HepG2 (cell line): ENCODE results near the gene CUL1. TPM values are rescaled to one million over a fixed set of nuclear protein-coding genes. Genes with fewer than 3 reads are reported as not detected.

ENCODE experiments used
- ATAC-seq: fragments of 200-7000 bp; cut with Tn5 transposase; 3 replicates; pipeline ENCODE4 v1.9.1; 2020; ENCODE audit warnings: mild to moderate bottlenecking, moderate library complexity
- BruUV-seq: library from RNA; stranded (reverse); fragments of 400-500 nt; replicated peaks from 2 replicates; lab custom pipeline; 2021; lab: Mats Ljungman, UMichigan
- CTCF ChIA-PET: fragments of 300-600 bp; formaldehyde crosslinking; extraction: SDS; loops from one replicate; lab custom pipeline; 2021; ENCODE audit warnings: low total read pairs, inconsistent platforms, low intra/inter-chr PET ratio; lab: Yijun Ruan, JAX
- POLR2A ChIA-PET: fragments of 350-600 bp; sonication (Branson Sonifier 250); formaldehyde crosslinking; loops from one replicate; lab custom pipeline; 2020; ENCODE audit warnings: antibody characterized with exemption, inconsistent platforms; lab: Yijun Ruan, JAX
- DNase-seq: peaks from one replicate; pipeline ENCODE4 v3.0.0-alpha.2; 2015; ENCODE audit warnings: low spot score
- FAIRE-seq: peaks from 3 replicates; lab custom pipeline; 2011; peaks lifted over from hg19 to GRCh38; lab: Jason Lieb, UNC
- H2AFZ ChIP-seq: one replicate; pipeline ENCODE4 v1.6.1; 2011; ENCODE audit warnings: low read length, inconsistent platforms
- H3K27ac ChIP-seq: fragments of 300-600 bp; 3 replicates; pipeline ENCODE4 v1.8.0; 2011; ENCODE audit warnings: mixed run types, mild to moderate bottlenecking, mixed read lengths, low read length, inconsistent platforms; ENCODE audit not compliant: insufficient read depth; ENCODE audit errors: extremely low read length
- H3K27me3 ChIP-seq, 2 experiments: fragments of 200-600 bp in 1 of 2; 2 replicates in 1 of 2; 3 replicates in 1 of 2; pipeline versions ENCODE4 v1.6.0 to v1.8.0; 2011; ENCODE audit warnings: low read length in 2 of 2, mild to moderate bottlenecking in 2 of 2, moderate library complexity in 2 of 2, inconsistent platforms in 1 of 2; ENCODE audit not compliant: insufficient read depth in 2 of 2, control insufficient read depth in 1 of 2
- H3K36me3 ChIP-seq, 2 experiments: fragments of 200-600 bp in 1 of 2; replicated peaks in 1 of 2; 2 replicates in 1 of 2; 3 replicates in 1 of 2; pipeline versions ENCODE4 v1.5.1 to v1.8.0; 2011; ENCODE audit warnings: low read length in 2 of 2, inconsistent platforms in 1 of 2; ENCODE audit not compliant: insufficient read depth in 2 of 2, control insufficient read depth in 1 of 2
- H3K4me1 ChIP-seq: 2 replicates; pipeline ENCODE4 v1.5.1; 2012; ENCODE audit warnings: low read length, inconsistent platforms; ENCODE audit not compliant: insufficient read depth
- H3K4me2 ChIP-seq: 2 replicates; pipeline ENCODE4 v1.6.0; 2011; ENCODE audit warnings: low read depth, low read length, inconsistent platforms
- H3K4me3 ChIP-seq, 3 experiments: fragments of 200-600 bp in 1 of 3; sonication (generic), shearing (Covaris generic) in 1 of 3; replicated peaks in 1 of 3; 2 replicates each; pipeline ENCODE4 v1.5.1; 2011 to 2016; ENCODE audit warnings: low read length in 3 of 3, inconsistent platforms in 2 of 3, low read depth in 2 of 3, mild to moderate bottlenecking in 2 of 3, control low read depth in 1 of 3, mixed read lengths in 1 of 3; ENCODE audit not compliant: insufficient read depth in 1 of 3
- H3K79me2 ChIP-seq: one replicate; pipeline ENCODE4 v1.6.1; 2011; ENCODE audit warnings: low read length, inconsistent platforms; ENCODE audit not compliant: insufficient read depth
- H3K9ac ChIP-seq: 2 replicates; pipeline ENCODE4 v1.6.0; 2011; ENCODE audit warnings: mild to moderate bottlenecking, low read depth, low read length, inconsistent platforms; ENCODE audit not compliant: insufficient read depth
- H3K9me3 ChIP-seq: 2 replicates; pipeline ENCODE4 v1.5.1; 2012; ENCODE audit warnings: mild to moderate bottlenecking, low read length
- H4K20me1 ChIP-seq: 2 replicates; pipeline ENCODE4 v1.6.0; 2011; ENCODE audit warnings: inconsistent platforms, mild to moderate bottlenecking, low read length, moderate library complexity; ENCODE audit not compliant: insufficient read depth
- EZH2 ChIP-seq: conservative IDR thresholded peaks from 2 replicates; pipeline ENCODE4 v1.6.1; 2012; ENCODE audit warnings: mild to moderate bottlenecking, low read depth, low read length, moderate library complexity
- JARID2 ChIP-seq: sonication (generic); formaldehyde crosslinking; IDR thresholded peaks from 2 replicates; pipeline ENCODE4 v1.8.1; 2023; ENCODE audit warnings: missing genetic modification reagents, inconsistent platforms; ENCODE audit not compliant: insufficient replicate concordance
- NFIB ChIP-seq: sonication (generic); formaldehyde crosslinking; IDR thresholded peaks from 2 replicates; pipeline ENCODE4 v1.9.0; 2021; ENCODE audit warnings: missing genetic modification reagents, mild to moderate bottlenecking, borderline replicate concordance
- POGZ ChIP-seq: sonication (generic); formaldehyde crosslinking; IDR thresholded peaks from 2 replicates; pipeline ENCODE4 v1.4.0; 2020; ENCODE audit warnings: mild to moderate bottlenecking, missing genetic modification reagents
- SP140L ChIP-seq: sonication (generic); formaldehyde crosslinking; IDR thresholded peaks from 2 replicates; pipeline ENCODE4 v1.4.0; 2020; ENCODE audit warnings: missing genetic modification reagents, borderline replicate concordance
- SP5 ChIP-seq: IDR thresholded peaks from 2 replicates; pipeline ENCODE4 v1.6.1; 2016; ENCODE audit warnings: low read depth, borderline replicate concordance
- ZNF746 ChIP-seq: sonication (generic); formaldehyde crosslinking; IDR thresholded peaks from 2 replicates; pipeline ENCODE4 v1.8.0; 2022; ENCODE audit warnings: mild to moderate bottlenecking, missing genetic modification reagents
- ZNF883 ChIP-seq: sonication (generic); formaldehyde crosslinking; IDR thresholded peaks from 2 replicates; pipeline ENCODE4 v1.5.1; 2020; ENCODE audit warnings: mild to moderate bottlenecking, missing genetic modification reagents; ENCODE audit errors: not compliant biosample characterization
- WGBS: methylation state at CpG from one replicate; pipeline ENCODE4 v1.1.6; 2017; ENCODE audit warnings: low lambda C conversion rate; 5-methylcytosine and 5-hydroxymethylcytosine counted together
- in situ Hi-C: cut with HindIII; loops from 2 replicates; pipeline ENCODE4 v1.10.0; 2017; ENCODE audit warnings: low pct_unique_long_range_greater_than_20kb; ENCODE audit not compliant: extremely low pct_ligation_motif_present
- intact Hi-C: fragments of 100-400 bp; cut with micrococcal nuclease; formaldehyde crosslinking; loops from one replicate; pipeline ENCODE4 v1.10.0; 2022; ENCODE audit not compliant: unreplicated experiment
- polyA plus RNA-seq, 8 experiments: library from polyadenylated mRNA; depleted of rRNA in 3 of 8; stranded (reverse) in 7 of 8; unstranded in 1 of 8; fragments of >200 nt; fragmentation: Illumina TruSeq in 4 of 8; extraction: Trizol in 4 of 8; gene quantifications; 2 replicates each; pipeline versions ENCODE4 v1.2.1 to v1.2.3, GENCODE V29; 2011 to 2016; ENCODE audit warnings: low read depth in 4 of 8, missing spikeins in 1 of 8, mixed read lengths in 1 of 8; ENCODE audit not compliant: insufficient read depth in 1 of 8
- total RNA-seq, 5 experiments: library from RNA; depleted of rRNA; stranded (reverse); fragments of >200 nt; fragmentation: Illumina TruSeq; extraction: Trizol; gene quantifications; 2 replicates each; pipeline ENCODE4 v1.2.3, GENCODE V29; 2016; ENCODE audit warnings: low read depth in 1 of 5
- TF ChIP-seq, protein P1 (sequence below): sonication (generic); formaldehyde crosslinking; IDR thresholded peaks from 2 replicates; pipeline ENCODE4 v1.4.0; 2020; ENCODE audit warnings: missing genetic modification reagents, borderline replicate concordance
- TF ChIP-seq, protein P2 (sequence below): sonication (generic); formaldehyde crosslinking; IDR thresholded peaks from 2 replicates; pipeline ENCODE4 v1.4.0; 2020; ENCODE audit warnings: missing genetic modification reagents
- TF ChIP-seq, protein P3 (sequence below): sonication (generic); formaldehyde crosslinking; IDR thresholded peaks from 2 replicates; pipeline ENCODE4 v1.4.0; 2020; ENCODE audit warnings: missing genetic modification reagents, borderline replicate concordance
- TF ChIP-seq, protein P4 (sequence below): sonication (generic); formaldehyde crosslinking; IDR thresholded peaks from 2 replicates; pipeline ENCODE4 v1.4.0; 2020; ENCODE audit warnings: missing genetic modification reagents, borderline replicate concordance

CUL1 gene
- total and polyA plus RNA-seq, 2 of the 13 experiments (the other 11 are each of a cell fraction or from before 2014, with no cell fraction given), result 30.1 to 45.9 TPM

DNA sequence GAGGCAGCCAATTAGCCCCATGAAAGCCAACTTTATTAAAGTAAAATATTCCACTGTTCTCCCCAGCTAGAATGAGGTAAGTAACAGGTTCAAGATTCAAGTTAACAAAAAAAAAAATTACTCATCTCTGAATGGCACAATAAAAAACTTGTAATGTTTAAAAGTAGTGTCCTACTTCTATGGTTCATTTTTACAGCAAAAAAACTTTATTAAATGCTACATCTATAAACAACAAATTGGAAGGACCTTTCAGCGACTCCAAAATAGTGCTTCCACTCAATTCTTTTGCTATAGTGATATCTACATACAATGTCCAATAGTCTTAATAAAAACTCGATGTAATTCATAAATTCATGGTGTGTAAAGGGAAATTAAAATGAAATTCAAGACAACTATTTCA is 126.2 kb downstream of the CUL1 start (continued):
- TF ChIP-seq, protein P1, sequence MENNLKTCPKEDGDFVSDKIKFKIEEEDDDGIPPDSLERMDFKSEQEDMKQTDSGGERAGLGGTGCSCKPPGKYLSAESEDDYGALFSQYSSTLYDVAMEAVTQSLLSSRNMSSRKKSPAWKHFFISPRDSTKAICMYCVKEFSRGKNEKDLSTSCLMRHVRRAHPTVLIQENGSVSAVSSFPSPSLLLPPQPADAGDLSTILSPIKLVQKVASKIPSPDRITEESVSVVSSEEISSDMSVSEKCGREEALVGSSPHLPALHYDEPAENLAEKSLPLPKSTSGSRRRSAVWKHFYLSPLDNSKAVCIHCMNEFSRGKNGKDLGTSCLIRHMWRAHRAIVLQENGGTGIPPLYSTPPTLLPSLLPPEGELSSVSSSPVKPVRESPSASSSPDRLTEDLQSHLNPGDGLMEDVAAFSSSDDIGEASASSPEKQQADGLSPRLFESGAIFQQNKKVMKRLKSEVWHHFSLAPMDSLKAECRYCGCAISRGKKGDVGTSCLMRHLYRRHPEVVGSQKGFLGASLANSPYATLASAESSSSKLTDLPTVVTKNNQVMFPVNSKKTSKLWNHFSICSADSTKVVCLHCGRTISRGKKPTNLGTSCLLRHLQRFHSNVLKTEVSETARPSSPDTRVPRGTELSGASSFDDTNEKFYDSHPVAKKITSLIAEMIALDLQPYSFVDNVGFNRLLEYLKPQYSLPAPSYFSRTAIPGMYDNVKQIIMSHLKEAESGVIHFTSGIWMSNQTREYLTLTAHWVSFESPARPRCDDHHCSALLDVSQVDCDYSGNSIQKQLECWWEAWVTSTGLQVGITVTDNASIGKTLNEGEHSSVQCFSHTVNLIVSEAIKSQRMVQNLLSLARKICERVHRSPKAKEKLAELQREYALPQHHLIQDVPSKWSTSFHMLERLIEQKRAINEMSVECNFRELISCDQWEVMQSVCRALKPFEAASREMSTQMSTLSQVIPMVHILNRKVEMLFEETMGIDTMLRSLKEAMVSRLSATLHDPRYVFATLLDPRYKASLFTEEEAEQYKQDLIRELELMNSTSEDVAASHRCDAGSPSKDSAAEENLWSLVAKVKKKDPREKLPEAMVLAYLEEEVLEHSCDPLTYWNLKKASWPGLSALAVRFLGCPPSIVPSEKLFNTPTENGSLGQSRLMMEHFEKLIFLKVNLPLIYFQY (CRISPR knock-in tag), result no peak
- no peak for TF ChIP-seq ZNF746
- TF ChIP-seq, all 625 proteins: peak for 0

DNA sequence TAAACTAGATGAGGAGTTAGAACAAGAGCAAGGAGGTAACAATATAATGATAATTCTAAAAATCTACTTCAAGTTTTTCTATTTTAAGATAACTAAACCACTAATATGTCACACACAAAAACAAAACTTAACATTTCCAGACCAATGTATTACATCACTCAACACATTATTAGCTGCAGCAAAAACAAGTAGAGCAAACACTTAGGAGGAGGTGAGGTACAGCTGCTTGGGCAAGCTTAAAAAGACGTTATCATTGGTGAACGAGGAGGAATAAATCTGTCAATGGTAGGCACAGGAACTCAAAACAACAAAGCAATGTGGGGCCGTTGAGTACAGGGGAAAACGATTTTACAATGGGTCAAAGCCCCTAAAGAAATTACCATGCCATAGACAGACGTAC is 126.6 kb downstream of the CUL1 start:
- ChIA-PET POLR2A (no interaction called here), CTCF (no interaction called here)
- BruUV-seq, result no TSS peak
- H2AFZ ChIP-seq, result no peak overlapping the region
- no peak overlapping the region for H3K9ac ChIP-seq
- H3K9me3 ChIP-seq, result no peaks in the 10 kb centered on the region
- intact Hi-C loops, result no loop called here
- H3K36me3 ChIP-seq, result peaks cover 4 to 47% of the 10 kb centered on the region in 2 experiments; a peak in 3 of 5 replicates
- no peaks in the 10 kb centered on the region for H3K27me3 ChIP-seq
- 97% methylated on average over 5 of the region's 5 CpGs for WGBS
- no peaks in the 10 kb centered on the region for H4K20me1 ChIP-seq
- FAIRE-seq (no peak), DNase-seq (no peak), ATAC-seq (no peak)
- H3K4me1 ChIP-seq, result no peaks in the 10 kb centered on the region
- in situ Hi-C loops, result no loop called here
- H3K79me2 ChIP-seq, result no peaks in the 10 kb centered on the region
- H3K4me2 ChIP-seq, result no peak overlapping the region
- no peak overlapping the region for H3K4me3 ChIP-seq
- H3K27ac ChIP-seq, result no peak overlapping the region
- TF ChIP-seq JARID2 (no peak), EZH2 (no peak), SP5 (CRISPR knock-in tag) (no peak), SP140L (CRISPR knock-in tag) (no peak), NFIB (CRISPR knock-in tag) (no peak), POGZ (CRISPR knock-in tag) (no peak), ZNF883 (CRISPR knock-in tag) (no peak)
- TF ChIP-seq, protein P2, sequence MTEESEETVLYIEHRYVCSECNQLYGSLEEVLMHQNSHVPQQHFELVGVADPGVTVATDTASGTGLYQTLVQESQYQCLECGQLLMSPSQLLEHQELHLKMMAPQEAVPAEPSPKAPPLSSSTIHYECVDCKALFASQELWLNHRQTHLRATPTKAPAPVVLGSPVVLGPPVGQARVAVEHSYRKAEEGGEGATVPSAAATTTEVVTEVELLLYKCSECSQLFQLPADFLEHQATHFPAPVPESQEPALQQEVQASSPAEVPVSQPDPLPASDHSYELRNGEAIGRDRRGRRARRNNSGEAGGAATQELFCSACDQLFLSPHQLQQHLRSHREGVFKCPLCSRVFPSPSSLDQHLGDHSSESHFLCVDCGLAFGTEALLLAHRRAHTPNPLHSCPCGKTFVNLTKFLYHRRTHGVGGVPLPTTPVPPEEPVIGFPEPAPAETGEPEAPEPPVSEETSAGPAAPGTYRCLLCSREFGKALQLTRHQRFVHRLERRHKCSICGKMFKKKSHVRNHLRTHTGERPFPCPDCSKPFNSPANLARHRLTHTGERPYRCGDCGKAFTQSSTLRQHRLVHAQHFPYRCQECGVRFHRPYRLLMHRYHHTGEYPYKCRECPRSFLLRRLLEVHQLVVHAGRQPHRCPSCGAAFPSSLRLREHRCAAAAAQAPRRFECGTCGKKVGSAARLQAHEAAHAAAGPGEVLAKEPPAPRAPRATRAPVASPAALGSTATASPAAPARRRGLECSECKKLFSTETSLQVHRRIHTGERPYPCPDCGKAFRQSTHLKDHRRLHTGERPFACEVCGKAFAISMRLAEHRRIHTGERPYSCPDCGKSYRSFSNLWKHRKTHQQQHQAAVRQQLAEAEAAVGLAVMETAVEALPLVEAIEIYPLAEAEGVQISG, result no peak
- TF ChIP-seq, protein P3, sequence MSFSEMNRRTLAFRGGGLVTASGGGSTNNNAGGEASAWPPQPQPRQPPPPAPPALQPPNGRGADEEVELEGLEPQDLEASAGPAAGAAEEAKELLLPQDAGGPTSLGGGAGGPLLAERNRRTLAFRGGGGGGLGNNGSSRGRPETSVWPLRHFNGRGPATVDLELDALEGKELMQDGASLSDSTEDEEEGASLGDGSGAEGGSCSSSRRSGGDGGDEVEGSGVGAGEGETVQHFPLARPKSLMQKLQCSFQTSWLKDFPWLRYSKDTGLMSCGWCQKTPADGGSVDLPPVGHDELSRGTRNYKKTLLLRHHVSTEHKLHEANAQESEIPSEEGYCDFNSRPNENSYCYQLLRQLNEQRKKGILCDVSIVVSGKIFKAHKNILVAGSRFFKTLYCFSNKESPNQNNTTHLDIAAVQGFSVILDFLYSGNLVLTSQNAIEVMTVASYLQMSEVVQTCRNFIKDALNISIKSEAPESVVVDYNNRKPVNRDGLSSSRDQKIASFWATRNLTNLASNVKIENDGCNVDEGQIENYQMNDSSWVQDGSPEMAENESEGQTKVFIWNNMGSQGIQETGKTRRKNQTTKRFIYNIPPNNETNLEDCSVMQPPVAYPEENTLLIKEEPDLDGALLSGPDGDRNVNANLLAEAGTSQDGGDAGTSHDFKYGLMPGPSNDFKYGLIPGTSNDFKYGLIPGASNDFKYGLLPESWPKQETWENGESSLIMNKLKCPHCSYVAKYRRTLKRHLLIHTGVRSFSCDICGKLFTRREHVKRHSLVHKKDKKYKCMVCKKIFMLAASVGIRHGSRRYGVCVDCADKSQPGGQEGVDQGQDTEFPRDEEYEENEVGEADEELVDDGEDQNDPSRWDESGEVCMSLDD, result no peak
- TF ChIP-seq, protein P4, sequence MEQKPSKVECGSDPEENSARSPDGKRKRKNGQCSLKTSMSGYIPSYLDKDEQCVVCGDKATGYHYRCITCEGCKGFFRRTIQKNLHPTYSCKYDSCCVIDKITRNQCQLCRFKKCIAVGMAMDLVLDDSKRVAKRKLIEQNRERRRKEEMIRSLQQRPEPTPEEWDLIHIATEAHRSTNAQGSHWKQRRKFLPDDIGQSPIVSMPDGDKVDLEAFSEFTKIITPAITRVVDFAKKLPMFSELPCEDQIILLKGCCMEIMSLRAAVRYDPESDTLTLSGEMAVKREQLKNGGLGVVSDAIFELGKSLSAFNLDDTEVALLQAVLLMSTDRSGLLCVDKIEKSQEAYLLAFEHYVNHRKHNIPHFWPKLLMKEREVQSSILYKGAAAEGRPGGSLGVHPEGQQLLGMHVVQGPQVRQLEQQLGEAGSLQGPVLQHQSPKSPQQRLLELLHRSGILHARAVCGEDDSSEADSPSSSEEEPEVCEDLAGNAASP, result no peak
